ENCODE results near the gene IDS. TPM values are rescaled to one million over a fixed set of nuclear protein-coding genes. Genes with fewer than 3 reads are reported as not detected.

The IDS gene
- total RNA-seq, 1 donor: 120 TPM

DNA sequence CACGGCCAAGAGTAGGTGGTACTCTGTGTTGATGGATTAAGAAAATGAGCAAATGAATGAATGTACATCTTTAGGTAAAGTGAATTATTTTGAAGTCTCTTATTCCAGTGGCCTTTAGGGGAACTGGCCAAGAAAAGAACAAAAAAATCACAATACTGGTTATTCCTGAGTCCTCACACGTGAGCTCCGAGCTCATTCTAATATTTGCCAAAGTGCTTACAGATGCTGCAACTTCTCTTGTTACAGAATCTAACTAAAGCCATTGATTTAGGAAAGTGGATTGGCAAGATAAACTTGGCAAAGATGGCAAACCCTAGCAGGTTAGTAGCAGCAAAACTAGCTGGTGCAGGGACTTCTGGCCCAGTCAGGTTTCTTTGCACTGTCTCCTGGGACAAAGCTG lies 37.6 kb downstream of the IDS start:
- DNase-seq (ENCODE audit: low read depth in 2 of 3, low spot score in 2 of 3): no peak

DNA sequence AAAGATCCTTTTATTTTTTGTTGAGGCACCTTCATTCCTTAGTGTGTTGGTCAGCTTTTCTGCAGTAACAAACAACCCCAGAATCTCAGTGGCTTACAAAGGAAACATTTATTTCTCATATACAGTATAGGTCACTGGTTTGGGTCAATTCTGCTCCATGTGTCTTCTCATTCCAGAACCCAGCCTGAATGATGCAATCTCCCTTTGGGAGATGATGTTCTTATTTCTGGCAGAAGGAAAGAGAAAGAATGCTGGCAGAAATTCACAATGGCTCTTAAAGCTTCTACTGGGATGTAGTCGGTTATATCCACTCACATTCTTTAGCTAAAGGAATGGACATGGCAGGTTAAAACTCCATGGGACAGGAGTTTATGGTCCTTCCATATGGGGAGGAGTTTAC lies 42.3 kb downstream of the IDS start:
- DNase-seq (ENCODE audit: low read depth in 2 of 3, low spot score in 2 of 3): no peak

DNA sequence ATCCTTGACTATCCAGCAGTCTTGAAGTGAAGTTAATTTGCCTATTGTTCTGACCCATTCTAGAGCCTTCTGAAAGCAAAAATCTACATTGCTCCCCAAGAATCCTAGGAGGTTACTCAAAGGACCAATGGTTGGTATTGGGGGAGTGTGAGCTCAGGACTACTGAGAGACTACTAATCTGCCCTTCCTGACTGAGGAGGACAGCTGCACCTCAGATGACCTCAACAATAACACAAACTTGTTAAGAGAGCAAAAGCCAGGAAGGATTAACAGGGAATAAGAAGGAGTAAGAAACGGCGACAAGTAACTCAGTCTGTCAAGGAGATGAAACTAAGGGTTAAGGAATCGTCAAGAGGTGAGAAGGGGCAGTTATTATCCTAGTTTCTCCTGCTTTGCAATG lies 43.4 kb downstream of the IDS start:
- no peak for DNase-seq (ENCODE audit: low read depth in 2 of 3, low spot score in 2 of 3)

DNA sequence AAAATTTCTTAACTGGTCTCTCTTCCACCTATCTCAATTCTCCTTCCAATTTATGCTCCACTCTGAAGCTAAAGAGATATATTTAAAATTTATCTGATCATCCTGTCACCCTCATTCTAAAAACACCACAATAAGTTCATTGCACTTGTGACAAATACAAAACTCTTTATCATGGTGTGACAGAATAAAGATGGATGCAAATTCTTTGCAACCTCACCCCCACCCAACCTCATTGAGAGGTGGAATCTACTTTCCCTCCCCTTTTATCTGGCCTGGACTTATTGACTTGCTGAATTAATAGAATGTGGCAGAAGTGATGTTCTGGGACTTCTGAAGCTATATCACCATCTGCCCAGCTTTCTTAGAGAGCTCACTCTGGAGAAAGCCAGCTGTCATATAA lies 46.5 kb downstream of the IDS start:
- DNase-seq (ENCODE audit: low read depth in 2 of 3, low spot score in 2 of 3): no peak

DNA sequence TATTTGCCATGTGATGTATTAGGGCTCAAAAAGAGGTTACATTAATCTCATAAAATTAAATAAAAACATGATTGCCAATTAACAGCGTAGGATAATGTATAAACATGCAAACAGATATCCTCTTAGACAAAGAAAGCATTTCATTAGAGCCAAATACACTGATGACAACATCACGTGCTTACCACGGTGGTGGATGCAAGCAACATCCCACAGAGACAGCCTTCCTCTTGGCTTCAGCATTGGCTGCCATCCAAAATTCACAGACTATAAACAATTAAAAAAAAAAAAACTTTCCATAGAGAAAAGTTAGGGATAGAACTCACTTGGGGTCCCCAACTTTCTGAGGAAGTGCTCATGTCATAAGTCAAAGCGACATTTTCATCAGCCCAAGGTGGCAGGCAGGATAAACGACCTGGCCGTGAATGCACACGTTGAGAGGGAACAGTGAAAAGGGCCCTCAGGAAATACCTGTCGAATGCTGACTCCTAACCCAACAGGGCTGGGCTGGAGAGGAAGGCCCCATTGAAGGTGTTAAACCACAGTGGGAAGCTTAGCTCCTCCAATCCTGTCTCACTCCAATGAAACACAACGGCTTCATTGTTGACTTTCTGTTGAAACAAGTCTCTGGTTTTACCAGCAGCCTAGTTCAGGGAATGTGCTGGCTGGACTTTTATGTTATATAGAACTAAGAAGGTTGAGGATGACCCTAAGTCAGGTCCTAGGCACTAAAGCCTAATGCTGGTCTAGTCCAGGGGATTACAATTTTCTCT lies 48.4 kb downstream of the IDS start:
- DNase-seq (ENCODE audit: low read depth in 2 of 3, low spot score in 2 of 3): no peak

DNA sequence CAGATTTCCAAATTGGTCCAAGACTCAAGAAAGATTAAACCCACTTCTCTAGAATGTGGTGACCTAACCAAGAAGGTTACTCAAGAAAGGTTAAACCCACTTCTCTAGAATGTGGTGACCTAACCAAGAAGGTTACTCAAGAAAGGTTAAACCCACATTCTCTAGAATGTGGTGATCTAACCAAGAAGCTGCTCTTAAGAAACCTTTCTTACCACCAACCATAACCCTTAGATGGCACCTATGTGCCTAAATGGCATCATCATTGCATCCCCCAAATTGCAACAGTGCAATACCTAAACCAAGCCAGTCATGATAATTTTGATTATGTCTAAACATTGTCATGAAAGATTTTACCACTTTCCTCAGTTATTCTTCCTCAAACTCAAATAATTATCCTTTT lies 49.2 kb downstream of the IDS start:
- DNase-seq (ENCODE audit: low read depth in 2 of 3, low spot score in 2 of 3): no peak

DNA sequence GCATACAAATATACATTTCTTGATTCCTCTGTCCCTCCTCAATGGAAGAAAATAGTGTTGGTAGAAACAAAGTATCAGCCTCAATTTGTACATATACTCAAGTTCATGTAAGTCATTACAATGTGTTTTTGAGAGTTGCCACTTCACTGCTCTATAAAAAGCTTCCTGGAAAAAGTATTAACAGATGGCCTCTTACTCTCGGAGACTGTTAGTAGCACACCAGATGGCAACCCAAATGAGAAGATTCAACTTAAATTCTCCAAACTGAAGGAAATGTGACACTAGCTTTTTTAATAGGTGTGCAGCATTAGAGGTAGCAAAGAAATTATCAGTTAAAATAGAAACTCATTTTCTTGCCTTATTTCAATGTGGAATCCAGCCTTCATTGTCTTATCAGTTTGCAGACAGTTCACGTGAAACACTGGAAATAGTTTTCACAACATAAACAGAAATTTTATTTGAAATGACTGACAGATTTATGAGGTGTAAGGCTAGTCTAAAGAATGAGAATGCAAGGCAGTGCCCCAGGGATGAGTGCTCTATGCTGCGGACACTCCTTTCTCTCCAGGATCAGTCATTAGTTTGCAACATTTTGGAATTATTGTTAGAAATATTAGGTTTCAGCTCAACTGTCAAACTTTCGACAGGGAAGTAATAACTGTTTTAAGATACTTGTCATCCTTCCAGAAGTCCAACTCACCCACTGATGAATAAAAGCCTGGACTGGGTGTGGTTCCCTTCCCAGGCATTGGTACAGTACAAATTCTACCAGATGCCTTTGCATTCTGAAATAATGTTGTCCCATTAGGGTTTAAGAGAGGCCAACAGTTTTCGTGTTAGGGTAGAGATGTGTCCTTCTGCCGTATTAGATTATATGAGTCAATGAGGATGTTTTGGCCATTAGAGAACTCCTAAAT lies 50.9 kb downstream of the IDS start:
- no peak for DNase-seq (ENCODE audit: low read depth in 2 of 3, low spot score in 2 of 3)

DNA sequence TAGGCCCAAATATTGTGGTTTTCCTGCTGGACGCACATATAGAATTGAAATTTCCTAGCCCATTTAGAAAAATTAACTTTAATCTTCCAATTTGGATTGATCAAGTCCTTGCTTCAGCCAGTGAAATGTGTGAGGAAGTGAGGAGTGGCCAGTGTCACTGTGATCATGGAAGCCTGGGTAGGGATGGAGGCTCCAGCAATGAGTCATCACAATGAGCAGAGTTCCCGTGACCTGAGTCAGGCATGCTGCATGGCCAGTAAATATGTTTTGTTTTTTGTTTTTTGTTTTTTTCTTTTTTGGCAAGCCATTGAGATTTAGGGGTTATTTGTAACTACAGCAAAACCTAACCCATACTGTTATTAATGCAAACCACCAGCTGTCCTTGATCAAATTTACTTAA lies 52.1 kb downstream of the IDS start:
- DNase-seq (ENCODE audit: low read depth in 2 of 3, low spot score in 2 of 3): no peak

DNA sequence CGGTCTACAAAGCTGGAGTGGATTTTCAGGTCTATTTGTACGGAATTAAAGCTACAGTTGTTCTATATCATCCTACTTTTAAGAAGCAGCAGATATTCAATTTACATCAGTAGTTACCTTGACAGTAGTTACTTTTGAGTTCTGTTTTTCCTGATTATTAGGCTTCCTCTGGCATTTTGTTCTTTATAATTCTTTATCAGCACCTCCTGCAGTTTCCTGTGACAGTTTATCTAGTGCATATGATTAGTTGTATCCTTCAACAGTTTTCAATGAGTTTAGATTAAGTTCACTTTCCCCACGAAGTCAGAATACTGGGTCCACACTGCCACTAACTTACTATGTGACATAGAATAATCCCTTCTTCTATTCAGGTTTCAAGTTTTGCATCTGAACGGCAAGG lies 71.7 kb downstream of the IDS start:
- peak in 1 of 3 donors; percentile 48 for DNase-seq (ENCODE audit: low read depth in 2 of 3, low spot score in 2 of 3)

DNA sequence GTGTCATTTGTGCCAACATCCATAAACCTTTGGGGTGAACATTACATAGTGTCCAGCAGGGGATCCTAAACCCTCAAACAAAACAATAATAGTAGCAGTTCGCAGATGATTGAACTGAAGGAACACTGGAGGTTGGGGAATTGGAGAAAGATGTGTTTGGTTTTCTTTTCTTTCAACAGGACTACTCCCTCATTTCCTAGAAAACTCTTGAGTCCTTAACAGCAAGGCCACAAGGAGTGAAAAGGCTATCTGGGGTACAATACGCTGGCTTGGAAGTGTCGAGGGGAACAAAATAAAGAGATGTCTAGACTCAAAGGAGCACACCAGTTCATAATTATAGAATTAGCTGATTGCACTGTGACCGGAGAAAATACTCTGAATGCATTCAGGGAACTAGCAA lies 72.1 kb downstream of the IDS start:
- DNase-seq (ENCODE audit: low read depth in 2 of 3, low spot score in 2 of 3): peak in 1 of 3 donors; percentile 1

Other genes with a start within 250 kb of the IDS start
- 23.2 TPM for gene EOLA1, start 35.7 kb upstream of the IDS start, total RNA-seq
- gene HSFX3, start 44.6 kb upstream of the IDS start, total RNA-seq: not detected
- not detected for gene MAGEA9B, start 82.2 kb upstream of the IDS start, total RNA-seq
- not detected for gene HSFX2, start 90.0 kb upstream of the IDS start, total RNA-seq
- gene TMEM185A, start 126.5 kb upstream of the IDS start, total RNA-seq: 26.9 TPM
- gene MAGEA11, start 206.8 kb upstream of the IDS start, total RNA-seq: not detected